ENCODE data around the gene ANP32B.

Gene ANP32B

DNA sequence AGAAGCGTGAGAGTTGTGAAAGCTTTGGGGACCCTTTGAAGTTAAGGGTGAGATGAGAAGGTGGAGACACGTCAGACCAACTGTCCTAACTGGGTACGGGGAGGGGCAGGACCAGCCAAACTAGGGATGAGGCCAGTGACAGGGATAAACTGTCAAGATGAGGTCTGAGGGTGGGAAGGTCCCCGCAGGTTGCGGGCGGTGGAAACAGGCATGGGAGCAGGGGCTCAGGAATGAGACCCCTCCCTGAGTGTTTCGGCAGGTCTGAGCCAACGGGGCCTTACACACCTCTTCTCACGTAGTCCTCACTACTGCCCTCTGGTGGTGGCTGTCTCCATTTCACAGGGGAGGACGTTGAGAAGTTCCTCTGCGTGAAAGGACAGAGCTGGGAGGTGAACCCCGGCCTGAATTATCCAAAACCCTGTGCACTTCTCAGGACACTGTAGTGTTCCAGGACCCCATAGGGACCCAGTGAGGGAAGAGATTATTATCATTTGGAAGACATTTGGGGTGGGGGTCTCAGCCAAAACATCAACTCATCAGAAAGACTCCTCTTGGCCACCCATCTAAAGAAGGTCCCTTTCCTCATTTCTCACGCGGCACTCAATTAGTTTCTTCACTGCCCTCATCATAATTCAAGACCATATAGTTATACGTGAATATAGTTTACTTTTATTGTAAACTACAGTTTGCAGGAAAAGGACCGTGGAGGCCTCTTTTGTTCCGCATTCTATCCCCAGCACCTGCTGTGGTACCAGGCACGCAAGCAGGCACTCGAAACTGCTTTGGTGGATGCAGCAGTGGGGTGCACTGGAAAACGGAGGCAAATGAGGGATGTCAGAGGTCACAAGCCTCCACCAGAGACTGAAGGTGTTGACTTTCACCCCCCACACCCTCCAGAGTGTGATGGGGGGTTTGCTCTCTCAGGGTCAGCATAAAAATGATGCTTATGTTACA is 51.7 kb downstream of the ANP32B start:
- no peak for DNase-seq

DNA sequence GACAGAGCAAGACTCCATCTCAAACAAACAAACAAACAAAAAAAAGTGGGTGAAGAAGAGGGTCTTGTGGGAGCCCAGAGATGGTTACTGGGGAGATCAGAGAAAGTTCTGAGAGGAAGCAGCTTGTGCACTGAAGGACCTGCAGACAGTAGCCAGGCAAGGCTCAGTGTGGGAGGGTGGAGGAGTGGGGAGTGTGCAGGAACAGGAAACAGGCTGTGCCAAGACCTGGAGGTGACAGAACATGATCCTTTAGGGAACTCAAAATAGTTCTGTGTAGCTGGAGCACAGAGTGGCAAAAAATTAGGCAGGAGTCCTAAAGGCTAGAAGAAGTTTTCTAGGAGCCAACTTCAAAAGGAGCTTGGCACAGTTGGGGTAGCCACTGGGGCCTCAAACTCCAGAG is 54.2 kb downstream of the ANP32B start:
- no peak for DNase-seq

DNA sequence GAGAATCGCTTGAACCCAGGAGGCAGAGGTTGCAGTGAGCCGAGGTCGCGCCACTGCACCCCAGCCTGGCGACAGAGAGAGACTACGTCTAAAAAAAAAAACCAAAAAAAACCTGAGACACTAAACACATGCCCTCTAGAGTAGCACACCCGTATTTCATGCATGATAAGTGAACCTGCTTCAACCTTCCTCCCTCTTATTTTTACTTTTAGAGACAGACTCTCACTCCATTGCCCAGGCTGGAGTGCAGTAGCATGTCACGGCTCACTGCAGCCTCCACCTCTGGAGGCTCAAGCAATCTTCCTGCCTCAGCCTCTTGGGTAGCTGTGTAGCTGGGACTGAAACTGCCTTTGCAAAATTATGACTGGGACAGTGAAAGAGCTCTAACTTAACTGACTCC is 55.8 kb downstream of the ANP32B start:
- DNase-seq, result no peak

DNA sequence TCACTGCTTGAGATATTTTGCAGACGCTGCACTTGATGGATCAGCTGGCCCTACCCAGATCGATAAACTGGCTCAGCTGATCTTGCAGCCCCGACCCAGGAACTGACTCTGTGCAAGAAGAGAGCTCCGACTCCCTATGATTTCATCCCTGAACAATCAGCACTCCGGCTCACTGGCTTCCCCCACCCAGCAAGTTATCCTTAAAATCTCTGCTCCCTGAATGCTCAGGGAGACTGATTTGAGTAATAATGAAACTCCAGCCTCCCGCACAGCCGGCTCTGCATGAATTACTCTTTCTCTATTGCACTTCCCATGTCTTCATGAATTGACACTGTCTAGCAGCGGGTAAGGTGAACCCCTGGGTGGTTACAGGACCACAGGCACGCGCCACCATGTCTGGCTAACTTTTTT is 56.5 kb downstream of the ANP32B start:
- DNase-seq, result no peak

DNA sequence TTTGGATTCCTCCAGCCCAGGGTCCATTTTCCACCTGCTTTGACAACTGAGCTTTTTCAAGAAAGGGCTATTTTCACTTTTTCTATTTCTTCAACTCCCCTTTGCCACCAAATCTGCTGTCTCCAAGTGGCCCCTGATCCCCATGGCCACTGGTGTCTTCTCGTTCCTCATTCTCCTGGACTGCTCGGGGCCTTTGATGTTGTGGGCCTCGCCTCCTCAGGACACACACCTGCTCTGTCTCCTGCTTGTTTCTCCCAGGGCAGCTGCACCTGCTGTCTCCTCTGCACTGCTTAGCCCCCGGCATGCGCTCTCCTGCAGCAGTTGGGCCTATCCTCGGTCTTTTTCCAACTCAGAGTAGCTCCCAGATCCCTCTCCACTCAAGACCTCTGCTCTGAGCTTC is 57.1 kb downstream of the ANP32B start:
- no peak for DNase-seq

DNA sequence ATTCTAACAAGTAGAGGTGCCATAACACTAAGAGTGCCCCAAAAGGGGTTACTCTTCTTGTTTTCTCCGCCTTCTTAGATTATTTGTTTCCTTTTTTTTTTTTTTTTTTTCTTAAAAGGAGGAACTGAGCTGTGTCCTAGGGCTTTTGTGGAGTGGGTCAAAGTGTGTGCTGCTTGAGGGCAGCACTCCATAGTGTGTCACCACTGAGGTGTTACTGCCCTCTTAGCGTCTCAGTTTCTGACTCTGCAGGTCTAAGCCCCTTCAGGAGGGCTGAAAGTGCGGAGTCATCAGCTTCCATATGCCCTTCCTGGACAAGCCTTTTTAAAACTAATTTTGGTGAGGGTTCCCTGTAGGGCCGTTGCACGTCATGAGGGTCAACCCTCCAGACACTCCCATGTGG is 60.8 kb downstream of the ANP32B start:
- DNase-seq, result no peak

DNA sequence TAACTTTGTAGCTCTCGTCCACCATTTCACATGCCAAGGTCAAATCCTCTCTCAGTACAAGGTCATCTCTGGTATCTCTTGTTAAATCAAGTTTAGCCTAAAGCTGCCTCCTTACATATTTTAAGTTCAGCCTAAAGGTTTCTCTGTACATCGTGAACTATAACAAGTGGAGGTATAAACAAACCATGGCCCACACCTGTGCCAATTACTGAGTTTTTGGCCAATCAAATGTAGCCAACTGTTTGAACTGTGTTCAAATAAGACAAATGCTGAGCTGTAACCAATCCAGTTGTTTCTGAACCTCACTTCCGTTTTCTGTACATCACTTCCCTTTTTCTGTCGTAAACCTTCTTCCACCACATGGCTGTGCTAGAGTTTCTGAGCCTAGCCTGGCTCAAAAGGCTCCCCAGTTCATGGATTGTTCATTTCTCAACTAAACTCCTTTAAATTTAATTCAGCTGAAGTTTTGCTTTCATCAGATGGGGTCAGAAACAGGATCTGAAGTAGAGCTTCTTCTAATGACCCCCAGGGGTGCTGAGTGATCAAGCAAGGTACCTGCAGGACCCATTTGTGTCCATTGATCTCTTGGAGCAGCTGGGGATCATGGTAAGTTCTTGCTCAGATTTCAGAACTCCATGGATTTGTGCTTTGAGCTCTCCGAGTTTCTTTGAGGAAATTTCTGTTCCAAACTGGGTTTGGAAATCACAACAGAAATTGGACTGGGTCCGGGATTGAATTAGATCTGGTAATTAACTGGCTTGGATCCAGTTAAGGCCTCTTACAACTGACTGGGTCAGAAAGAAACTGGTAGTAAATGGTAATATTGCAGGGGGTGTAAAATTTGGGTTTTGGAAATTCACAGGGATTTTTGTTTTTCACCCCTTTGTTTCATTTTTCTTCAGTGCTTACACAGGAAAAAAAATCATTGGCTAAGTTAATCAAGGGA is 62.4 kb downstream of the ANP32B start:
- no peak for DNase-seq

DNA sequence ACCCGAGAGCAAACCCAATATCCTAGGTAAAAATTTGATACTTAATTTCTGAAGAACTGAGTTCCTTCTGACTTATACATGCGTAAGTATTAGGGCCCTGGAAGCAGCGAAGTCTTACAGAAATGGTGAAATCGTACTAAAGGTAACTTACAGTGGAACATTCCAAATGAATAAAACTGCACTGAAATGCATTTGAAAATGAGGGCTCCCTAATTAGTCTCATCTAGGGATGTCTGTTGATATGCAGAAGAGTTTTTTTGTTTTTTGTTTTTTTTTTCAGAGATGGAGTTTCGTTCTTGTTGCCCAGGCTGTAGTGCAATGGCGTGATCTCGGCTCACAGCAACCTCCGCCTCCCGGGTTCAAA is 63.0 kb downstream of the ANP32B start:
- no peak for DNase-seq

DNA sequence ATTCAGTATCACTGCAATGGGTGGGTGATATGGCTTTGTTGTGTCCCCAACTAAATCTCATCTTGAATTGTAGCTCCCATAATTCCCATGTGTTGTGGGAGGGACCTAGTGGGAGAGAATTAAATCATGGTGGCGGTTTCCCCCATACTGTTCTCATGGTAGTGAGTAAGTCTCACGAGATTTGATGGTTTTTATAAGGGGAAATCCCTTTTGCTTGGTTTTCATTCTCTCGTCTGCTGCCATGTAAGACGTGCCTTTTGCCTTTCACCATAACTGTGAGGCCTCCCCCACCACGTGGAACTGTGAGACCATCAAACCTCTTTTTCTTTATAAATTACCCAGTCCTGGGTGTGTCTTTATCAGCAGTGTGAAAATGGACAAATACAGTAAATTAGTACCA is 63.9 kb downstream of the ANP32B start:
- DNase-seq, result no peak

DNA sequence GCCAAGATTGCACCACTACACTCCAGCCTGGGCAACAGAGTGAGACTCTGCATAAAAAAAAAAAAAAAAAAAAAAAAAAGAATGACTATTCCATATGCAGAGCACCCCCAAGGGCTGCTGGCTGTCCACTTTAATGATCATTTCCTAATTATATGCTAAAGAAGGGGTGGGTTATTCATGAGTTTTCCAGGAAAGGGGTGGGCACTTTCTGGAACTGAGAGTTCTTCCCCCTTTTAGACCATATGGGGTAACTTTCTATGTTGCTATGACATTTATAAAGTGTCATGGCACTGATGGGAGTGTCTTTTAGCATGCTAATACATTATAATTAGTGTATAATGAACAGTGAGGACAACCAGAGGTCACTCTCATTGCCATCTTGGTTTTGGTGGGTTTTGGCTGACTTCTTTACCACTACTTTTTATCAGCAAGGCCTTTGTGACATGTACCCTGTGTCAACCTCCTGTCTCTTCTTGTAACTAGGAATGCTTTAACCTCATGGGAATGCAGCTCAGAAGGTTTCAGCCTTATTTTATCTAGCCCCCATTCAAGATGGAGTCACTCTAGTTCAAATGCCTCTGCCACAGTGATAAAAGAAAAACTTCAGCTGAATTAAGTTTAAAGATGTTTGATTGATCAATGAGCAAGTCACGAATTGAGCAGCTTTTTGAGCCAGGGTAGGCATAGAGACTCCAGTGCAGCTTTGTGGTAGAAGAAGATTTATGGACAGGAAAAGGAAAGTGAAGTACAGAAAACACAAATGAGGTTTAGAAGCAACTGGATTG is 66.3 kb downstream of the ANP32B start:
- no peak for DNase-seq

DNA sequence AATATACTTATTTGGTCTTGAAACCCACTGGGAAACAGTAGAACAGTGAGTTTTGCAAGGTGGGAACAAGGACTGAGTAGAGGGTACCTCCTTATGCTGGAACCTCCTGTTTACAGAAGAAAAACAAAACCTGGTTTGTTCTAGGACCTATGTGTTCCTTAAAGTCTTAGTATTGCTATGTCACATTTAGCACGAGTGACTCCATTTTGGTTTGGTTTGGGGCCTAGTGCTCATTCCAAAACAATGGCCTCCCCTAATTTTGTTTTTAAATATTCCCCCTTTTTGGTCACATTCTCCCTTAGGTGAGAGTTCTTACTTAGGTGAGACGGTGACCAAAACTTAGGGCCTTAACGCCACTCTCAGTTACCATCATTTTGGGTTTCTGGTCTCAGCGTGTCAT is 67.2 kb downstream of the ANP32B start:
- DNase-seq, result no peak

DNA sequence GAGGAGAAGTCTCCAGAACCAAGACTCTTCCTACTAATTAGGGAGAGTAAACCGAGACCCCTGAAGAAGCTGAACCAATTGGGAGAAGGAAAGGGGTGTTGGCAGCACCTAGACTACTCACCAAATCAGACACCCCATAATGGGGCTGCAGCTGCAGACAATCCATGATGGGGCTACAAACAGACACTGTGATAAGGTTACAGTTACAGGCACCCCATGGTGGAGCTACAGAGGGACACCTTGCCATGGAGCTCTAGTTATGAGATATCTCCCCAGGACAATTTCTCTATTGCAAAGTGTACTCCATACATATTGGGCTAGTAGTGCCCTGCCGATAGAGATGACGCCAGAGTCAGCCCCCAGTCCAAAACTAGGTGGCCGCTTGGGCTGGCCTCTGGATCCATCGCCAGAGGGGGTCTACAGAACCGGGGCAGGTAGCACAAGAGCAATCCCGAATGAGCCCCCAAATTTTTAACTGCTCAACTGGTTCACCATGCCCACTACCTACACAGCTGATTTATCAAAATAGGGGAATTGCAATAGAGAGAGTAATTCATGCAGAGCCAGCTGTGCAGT is 71.3 kb downstream of the ANP32B start:
- no peak for DNase-seq

DNA sequence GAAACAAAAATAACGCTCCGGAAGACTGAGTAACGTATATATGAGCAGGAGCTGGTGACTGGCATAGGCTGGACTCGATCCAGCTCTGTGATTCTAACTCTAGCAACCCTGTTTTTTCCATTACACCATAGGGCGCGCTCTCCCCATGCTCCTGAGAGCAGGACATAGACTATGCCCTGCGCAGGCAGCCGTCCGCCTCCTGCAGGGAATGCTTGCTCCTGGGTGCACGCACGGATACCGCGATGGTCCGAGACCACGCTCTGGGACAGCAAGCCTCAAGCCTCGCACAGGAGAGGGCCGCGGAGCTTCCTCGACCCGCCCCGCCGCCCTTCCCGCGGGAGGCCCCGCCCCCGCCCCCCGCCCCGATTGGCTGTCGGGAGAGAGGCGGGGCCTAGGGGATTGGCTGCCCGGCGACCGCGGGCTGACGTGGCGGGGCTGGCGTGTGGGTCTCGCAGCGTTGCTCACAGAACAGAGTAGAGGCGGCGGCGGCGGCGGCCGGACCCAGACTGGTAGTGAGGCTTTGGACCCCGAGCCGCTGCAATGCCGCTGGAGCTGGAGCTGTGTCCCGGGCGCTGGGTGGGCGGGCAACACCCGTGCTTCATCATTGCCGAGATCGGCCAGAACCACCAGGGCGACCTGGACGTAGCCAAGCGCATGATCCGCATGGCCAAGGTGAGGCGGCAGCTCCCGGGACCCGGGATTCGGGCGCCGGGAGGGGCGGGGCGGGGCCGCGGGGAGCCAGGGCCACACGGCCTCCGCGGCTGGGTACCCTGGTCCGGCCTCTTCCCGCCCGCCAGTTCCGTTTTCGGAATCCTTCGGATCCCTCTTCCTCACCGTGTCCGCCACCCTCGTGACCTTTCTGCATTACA is 73.4 kb downstream of the ANP32B start, which contains the start of gene NANS:
NANS (plus strand) TSS at position 464 of the 869 bp plus-strand sequence; CDS start at position 541, 77 bp downstream.
- peak; percentile 93 for DNase-seq

DNA sequence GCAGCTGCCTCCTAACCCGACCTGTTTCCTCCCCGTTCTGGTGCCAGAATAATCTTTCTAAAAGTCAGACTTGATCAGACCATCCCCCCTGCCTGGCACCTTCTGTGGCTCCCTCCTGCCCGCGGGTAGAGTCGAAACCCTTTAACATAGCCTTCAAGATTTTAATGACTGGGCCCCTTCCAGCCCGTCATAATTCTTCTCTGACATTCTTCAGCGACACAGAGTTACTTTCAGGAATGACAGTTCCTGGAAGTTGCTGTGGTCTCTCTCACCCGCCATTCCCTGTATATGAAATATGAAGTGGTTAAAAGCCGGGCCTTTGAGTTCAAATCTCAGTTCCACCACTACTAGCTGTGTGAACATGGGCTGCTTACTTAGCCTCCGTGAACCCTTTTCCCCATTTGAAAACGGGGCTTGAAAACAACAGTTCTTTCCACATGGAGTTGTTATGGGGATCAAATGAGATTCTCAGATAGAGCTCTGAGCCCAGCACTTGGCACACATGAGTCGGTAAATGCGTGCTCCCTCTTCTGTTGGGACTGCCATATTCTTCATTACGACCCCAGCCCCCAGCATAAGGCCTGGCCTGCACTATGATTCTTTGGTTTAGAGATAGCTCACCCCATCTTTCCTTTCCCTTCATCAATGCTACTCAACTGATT is 74.1 kb downstream of the ANP32B start:
- DNase-seq, result no peak

DNA sequence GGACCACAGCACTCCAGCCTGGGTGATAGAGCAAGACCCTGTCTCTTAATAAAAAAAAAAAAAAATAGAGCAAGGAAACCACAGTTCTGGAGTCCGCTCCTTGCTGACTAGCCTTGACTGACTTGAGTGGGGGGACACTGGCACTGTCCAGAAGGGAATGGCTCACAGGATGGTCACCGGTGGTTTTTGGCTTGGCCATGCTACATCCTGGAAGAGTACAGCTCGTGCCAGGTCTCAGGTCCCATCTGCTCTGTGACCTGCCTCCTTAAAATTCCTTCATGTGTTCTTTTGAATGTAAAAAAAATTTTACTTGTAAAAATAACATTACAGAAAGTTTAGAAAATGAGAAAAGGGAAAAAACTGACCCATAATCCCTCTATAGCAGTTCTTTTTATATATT is 79.0 kb downstream of the ANP32B start:
- DNase-seq, result no peak

DNA sequence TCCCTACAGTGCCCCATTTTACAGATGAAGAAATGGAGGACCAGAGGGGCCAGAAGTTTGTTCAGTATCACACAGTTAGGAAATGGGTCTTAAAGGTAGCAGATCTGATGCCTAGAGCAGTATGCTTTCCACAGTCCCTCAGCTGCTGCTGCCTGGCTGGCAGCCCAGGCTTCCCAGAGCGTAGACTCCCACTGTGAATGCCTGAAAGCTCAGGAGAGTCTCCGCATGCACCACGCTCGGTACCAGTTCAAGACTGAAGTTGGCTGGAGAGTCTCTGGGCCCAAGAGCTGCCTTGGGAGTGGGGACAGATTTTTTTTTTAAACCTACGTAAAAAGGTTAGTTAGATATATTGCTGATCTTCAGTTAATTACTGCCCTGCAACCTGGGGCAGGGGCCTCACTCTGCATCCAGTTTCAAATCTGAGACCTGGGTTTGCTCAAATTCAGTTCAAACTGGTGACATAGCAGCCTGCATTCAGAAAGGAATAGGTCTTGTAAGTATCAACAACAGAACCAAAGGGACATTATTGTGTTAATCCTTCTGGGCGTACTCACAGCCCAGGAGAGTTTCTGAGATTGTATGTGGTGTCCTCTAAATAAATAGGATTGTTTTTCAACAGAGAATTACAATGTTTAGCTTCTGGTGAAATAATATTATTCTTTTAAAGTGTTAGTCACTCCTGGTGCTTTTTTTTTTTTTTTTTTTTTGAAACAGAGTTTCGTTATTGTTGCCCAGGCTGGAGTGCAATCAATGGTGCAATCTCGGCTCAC is 81.7 kb downstream of the ANP32B start:
- no peak for DNase-seq

All from NCI-H524 treated with DMSO at 0.1 percent for 48 hours (cell line).